ENCODE data around the gene SLC37A1.
"Not testable (repeated sequence)": the region's sequence is repeated elsewhere in the genome, so short reads cannot be mapped to it uniquely, and the experiment has no call there.

Gene SLC37A1

GRCh38 chr21:42597487-42598158 is 84.0 kb downstream of the SLC37A1 start:
- DNase-seq = no peak

- no peak for DNase-seq
These were observed 84.6 kb downstream of the SLC37A1 start for GRCh38 chr21:42598159-42598735.

GRCh38 chr21:42599486-42599885 is 85.8 kb downstream of the SLC37A1 start:
- no peak for DNase-seq

GRCh38 chr21:42599962-42600361 is 86.3 kb downstream of the SLC37A1 start:
- DNase-seq = no peak

- DNase-seq = no peak
These were observed 88.0 kb downstream of the SLC37A1 start for GRCh38 chr21:42601656-42602055.

- DNase-seq = no peak
These were observed 93.5 kb downstream of the SLC37A1 start for GRCh38 chr21:42607102-42607501.

GRCh38 chr21:42607525-42608102 is 94.0 kb downstream of the SLC37A1 start:
- no peak for DNase-seq

- no peak for DNase-seq
These were observed 94.8 kb downstream of the SLC37A1 start for GRCh38 chr21:42608446-42608845.

GRCh38 chr21:42609811-42610210 is 96.2 kb downstream of the SLC37A1 start:
- no peak for DNase-seq

GRCh38 chr21:42611852-42612251 is 98.2 kb downstream of the SLC37A1 start:
- DNase-seq = no peak

GRCh38 chr21:42612390-42612789 is 98.7 kb downstream of the SLC37A1 start:
- DNase-seq = no peak

GRCh38 chr21:42613756-42614155 is 100.1 kb downstream of the SLC37A1 start:
- DNase-seq = no peak

- no peak for DNase-seq
These were observed 100.7 kb downstream of the SLC37A1 start for GRCh38 chr21:42614396-42614795.

- DNase-seq = no peak
These were observed 101.2 kb downstream of the SLC37A1 start for GRCh38 chr21:42614811-42615351.

- not testable (repeated sequence) for DNase-seq
These were observed 101.7 kb downstream of the SLC37A1 start for GRCh38 chr21:42615377-42615776.

GRCh38 chr21:42615924-42616323 is 102.3 kb downstream of the SLC37A1 start:
- no peak for DNase-seq

- no peak for DNase-seq
These were observed 102.8 kb downstream of the SLC37A1 start for GRCh38 chr21:42616446-42616845.

- DNase-seq = no peak
These were observed 103.3 kb downstream of the SLC37A1 start for GRCh38 chr21:42616941-42617340.

- DNase-seq = no peak
These were observed 103.8 kb downstream of the SLC37A1 start for GRCh38 chr21:42617486-42617885.

- no peak for DNase-seq
These were observed 105.1 kb downstream of the SLC37A1 start for GRCh38 chr21:42618707-42619102.

GRCh38 chr21:42619166-42619565 is 105.5 kb downstream of the SLC37A1 start:
- DNase-seq = no peak

GRCh38 chr21:42619841-42620240 is 106.2 kb downstream of the SLC37A1 start:
- no peak for DNase-seq

GRCh38 chr21:42621166-42621818 is 107.6 kb downstream of the SLC37A1 start:
- DNase-seq = no peak

GRCh38 chr21:42621819-42622177 is 108.1 kb downstream of the SLC37A1 start:
- peak in 1 of 2 donors; percentile 7 for DNase-seq

All from hippocampal formation (tissue), 2 donors.